Ectodermal cell (in vitro differentiated cells): ENCODE results near the gene DIABLO.
"Not testable (repeated sequence)": the region's sequence is repeated elsewhere in the genome, so short reads cannot be mapped to it uniquely, and the experiment has no call there.

Experiments
- H3K27ac ChIP-seq: 2 replicates; pipeline ENCODE4 v1.7.0; 2013; ENCODE audit warnings: mild to moderate bottlenecking, low read depth, low read length; ENCODE audit not compliant: insufficient read depth, poor library complexity, severe bottlenecking
- H3K27me3 ChIP-seq: 2 replicates; pipeline ENCODE4 v1.7.0; 2013; ENCODE audit warnings: mild to moderate bottlenecking, low read length; ENCODE audit not compliant: insufficient read depth, control insufficient read depth, poor library complexity, severe bottlenecking
- H3K36me3 ChIP-seq: one replicate; pipeline ENCODE4 v1.7.0; 2013; ENCODE audit warnings: low read length; ENCODE audit not compliant: control insufficient read depth, insufficient read depth
- H3K4me1 ChIP-seq: one replicate; pipeline ENCODE4 v1.7.0; 2013; ENCODE audit warnings: low read length; ENCODE audit not compliant: control insufficient read depth, insufficient read depth
- H3K4me3 ChIP-seq: 2 replicates; pipeline ENCODE4 v1.7.0; 2013; ENCODE audit warnings: low read depth, low read length, control low read depth; ENCODE audit not compliant: insufficient read depth
- H3K9me3 ChIP-seq: 2 replicates; pipeline ENCODE4 v1.7.0; 2013; ENCODE audit warnings: mild to moderate bottlenecking, low read length, moderate library complexity; ENCODE audit not compliant: control insufficient read depth
- WGBS, 2 experiments: methylation state at CpG; one replicate each; pipeline ENCODE4 v1.1.7; 2013; ENCODE audit warnings: missing lambda C conversion rate in 2 of 2; 5-methylcytosine and 5-hydroxymethylcytosine counted together

The DIABLO gene

GRCh38 chr12:122189626-122190475 lies 36.0 kb downstream of the DIABLO start:
- Histone ChIP-seq H3K9me3 (no peaks in the 10 kb centered on the region), H3K27me3 (no peaks in the 10 kb centered on the region), H3K36me3 (no peaks in the 10 kb centered on the region), H3K4me1 (no peaks in the 10 kb centered on the region), H3K27ac (no peak overlapping the region), H3K4me3 (no peak overlapping the region)
- WGBS, 2 experiments = 94% methylated on average over 34 of the region's 34 CpGs

GRCh38 chr12:122187466-122187865 lies 38.4 kb downstream of the DIABLO start:
- H3K36me3 ChIP-seq = no peaks in the 10 kb centered on the region
- H3K4me3 ChIP-seq = no peak overlapping the region
- H3K4me1 ChIP-seq = no peaks in the 10 kb centered on the region
- 81 to 86% methylated on average over 12 of the region's 12 CpGs for WGBS, 2 experiments
- no peak overlapping the region for H3K27ac ChIP-seq
- H3K27me3 ChIP-seq = peaks cover 23% of the 10 kb centered on the region
- H3K9me3 ChIP-seq = no peaks in the 10 kb centered on the region

GRCh38 chr12:122185494-122186082 lies 40.3 kb downstream of the DIABLO start:
- Histone ChIP-seq H3K9me3 (no peaks in the 10 kb centered on the region), H3K36me3 (no peaks in the 10 kb centered on the region), H3K4me3 (no peak overlapping the region), H3K27ac (no peak overlapping the region), H3K4me1 (no peaks in the 10 kb centered on the region), H3K27me3 (peaks cover 24% of the 10 kb centered on the region)
- WGBS, 2 experiments = 90 to 94% methylated on average over 10 of the region's 10 CpGs

- Histone ChIP-seq H3K27me3 (peaks cover 24% of the 10 kb centered on the region), H3K4me3 (no peak overlapping the region)
- 89 to 92% methylated on average over 7 of the region's 7 CpGs for WGBS, 2 experiments
Measured at GRCh38 chr12:122185079-122185478, 40.8 kb downstream of the DIABLO start.

GRCh38 chr12:122184517-122184916 lies 41.3 kb downstream of the DIABLO start:
- Histone ChIP-seq H3K36me3 (no peaks in the 10 kb centered on the region), H3K9me3 (no peaks in the 10 kb centered on the region), H3K27ac (no peak overlapping the region), H3K4me1 (no peaks in the 10 kb centered on the region), H3K4me3 (no peak overlapping the region), H3K27me3 (peaks cover 24% of the 10 kb centered on the region)
- WGBS, 2 experiments = 84 to 88% methylated on average over 18 of the region's 18 CpGs

More at GRCh38 chr12:122185079-122185478, 40.8 kb downstream of the DIABLO start:
- Histone ChIP-seq H3K36me3 (no peaks in the 10 kb centered on the region), H3K9me3 (no peaks in the 10 kb centered on the region), H3K4me1 (no peaks in the 10 kb centered on the region), H3K27ac (no peak overlapping the region)

GRCh38 chr12:122183588-122183940 lies 42.3 kb downstream of the DIABLO start:
- Histone ChIP-seq H3K9me3 (no peaks in the 10 kb centered on the region), H3K4me3 (peak overlapping the region; percentile 50)
- whole genome bisulfite sequencing, 2 experiments = 76 to 81% methylated on average over 10 of the region's 10 CpGs

GRCh38 chr12:122182887-122183587 lies 42.8 kb downstream of the DIABLO start, which contains the start of gene LRRC43:
LRRC43 (plus strand) TSS chr12:122183123; CDS start chr12:122183145, 22 bp downstream.
- Histone ChIP-seq H3K4me1 (no peaks in the 10 kb centered on the region), H3K27me3 (peaks cover 24% of the 10 kb centered on the region), H3K4me3 (peak within 1 kb of the TSS; percentile 50), H3K9me3 (no peaks in the 10 kb centered on the region), H3K27ac (no peak within 1 kb of the TSS), H3K36me3 (no peaks in the 10 kb centered on the region)
- 4 to 5% methylated on average over 63 of the region's 63 CpGs for WGBS, 2 experiments

More at GRCh38 chr12:122183588-122183940, 42.3 kb downstream of the DIABLO start:
- H3K36me3 ChIP-seq = no peaks in the 10 kb centered on the region
- H3K27ac ChIP-seq = no peak overlapping the region
- H3K4me1 ChIP-seq = no peaks in the 10 kb centered on the region
- H3K27me3 ChIP-seq = peaks cover 24% of the 10 kb centered on the region

DNA sequence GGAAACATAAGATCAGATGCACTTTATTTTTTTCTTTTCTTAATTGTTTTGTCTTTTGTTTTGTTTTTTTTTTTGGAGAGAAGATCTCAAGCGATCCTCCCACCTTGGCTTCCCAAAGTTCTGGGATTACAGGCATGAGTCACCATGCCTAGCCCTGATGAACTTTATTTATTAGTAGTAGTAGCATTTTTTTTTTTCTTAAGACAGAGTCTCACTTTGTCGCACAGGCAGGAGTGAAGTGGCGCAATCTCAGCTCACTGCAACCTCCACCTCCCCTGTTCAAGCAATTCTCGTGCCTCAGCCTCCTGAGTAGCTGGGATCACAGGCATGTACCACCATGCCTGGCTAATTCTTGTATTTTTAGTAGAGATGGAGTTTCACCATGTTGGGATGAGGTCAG lies 49.4 kb downstream of the DIABLO start:
- not testable (repeated sequence) for H3K27ac ChIP-seq, H3K4me1 ChIP-seq, H3K27me3 ChIP-seq, H3K9me3 ChIP-seq, H3K36me3 ChIP-seq, H3K4me3 ChIP-seq
- 95 to 98% methylated on average over 4 of the region's 4 CpGs for WGBS, 2 experiments

- no peak within 1 kb of the TSS for H3K27ac ChIP-seq
- no peak within 1 kb of the TSS for H3K4me3 ChIP-seq
Measured at GRCh38 chr12:122174155-122174845, 51.6 kb downstream of the DIABLO start, which contains the start of gene IL31. IL31 (minus strand) TSS chr12:122174221; CDS start chr12:122174172, 49 bp downstream.

More at GRCh38 chr12:122174155-122174845, 51.6 kb downstream of the DIABLO start, which contains the start of gene IL31:
- 92 to 95% methylated on average over 17 of the region's 17 CpGs for WGBS, 2 experiments
- no peaks in the 10 kb centered on the region for H3K4me1 ChIP-seq
- no peaks in the 10 kb centered on the region for H3K27me3 ChIP-seq
- no peaks in the 10 kb centered on the region for H3K36me3 ChIP-seq
- H3K9me3 ChIP-seq = no peaks in the 10 kb centered on the region
